GM19395 (cell line): ENCODE results near the gene PSAT1.
"Not testable (repeated sequence)": the region's sequence is repeated elsewhere in the genome, so short reads cannot be mapped to it uniquely, and the experiment has no call there.

Experiments used
- ATAC-seq: cut with Tn5 transposase; IDR thresholded peaks from one replicate; pipeline ENCODE4 v1.9.1; 2021; ENCODE audit warnings: mild to moderate bottlenecking, moderate library complexity; ENCODE audit not compliant: unreplicated experiment

PSAT1 gene

GRCh38 chr9:78296893-78297671 is at the start of gene PSAT1:
TSS of gene PSAT1 (plus strand) at chr9:78297125. CDS start at chr9:78297211, 86 bp downstream.
- ATAC-seq, result peak; percentile 97

- no peak for ATAC-seq
Measured at GRCh38 chr9:78248635-78249034, 48.3 kb upstream of the PSAT1 start.

GRCh38 chr9:78249542-78249941 is 47.4 kb upstream of the PSAT1 start:
- ATAC-seq, result no peak

GRCh38 chr9:78252616-78253015 is 44.3 kb upstream of the PSAT1 start:
- ATAC-seq, result no peak

- no peak for ATAC-seq
Measured at GRCh38 chr9:78253285-78253684, 43.6 kb upstream of the PSAT1 start.

GRCh38 chr9:78261403-78262001 is 35.4 kb upstream of the PSAT1 start:
- no peak for ATAC-seq

GRCh38 chr9:78262655-78263054 is 34.3 kb upstream of the PSAT1 start:
- no peak for ATAC-seq

- ATAC-seq, result no peak
Measured at GRCh38 chr9:78267889-78268288, 29.0 kb upstream of the PSAT1 start.

- no peak for ATAC-seq
Measured at GRCh38 chr9:78269784-78270183, 27.1 kb upstream of the PSAT1 start.

GRCh38 chr9:78272307-78272706 is 24.6 kb upstream of the PSAT1 start:
- no peak for ATAC-seq

GRCh38 chr9:78273761-78274160 is 23.2 kb upstream of the PSAT1 start:
- ATAC-seq, result no peak

- no peak for ATAC-seq
Measured at GRCh38 chr9:78278177-78278777, 18.6 kb upstream of the PSAT1 start.

GRCh38 chr9:78278801-78279200 is 18.1 kb upstream of the PSAT1 start:
- ATAC-seq, result no peak

GRCh38 chr9:78280982-78281668 is 15.8 kb upstream of the PSAT1 start:
- no peak for ATAC-seq

- ATAC-seq, result not testable (repeated sequence)
Measured at GRCh38 chr9:78284181-78284580, 12.7 kb upstream of the PSAT1 start.

- ATAC-seq, result no peak
Measured at GRCh38 chr9:78286125-78286524, 10.8 kb upstream of the PSAT1 start.

- ATAC-seq, result no peak
Measured at GRCh38 chr9:78286946-78287388, 10.0 kb upstream of the PSAT1 start.

- no peak for ATAC-seq
Measured at GRCh38 chr9:78288214-78288892, 8.6 kb upstream of the PSAT1 start.

- ATAC-seq, result no peak
Measured at GRCh38 chr9:78289474-78289873, 7.5 kb upstream of the PSAT1 start.

GRCh38 chr9:78291240-78291925 is 5.5 kb upstream of the PSAT1 start:
- no peak for ATAC-seq
